ENCODE measurements around the gene MGAT4B.

- TF ChIP-seq, protein P1, sequence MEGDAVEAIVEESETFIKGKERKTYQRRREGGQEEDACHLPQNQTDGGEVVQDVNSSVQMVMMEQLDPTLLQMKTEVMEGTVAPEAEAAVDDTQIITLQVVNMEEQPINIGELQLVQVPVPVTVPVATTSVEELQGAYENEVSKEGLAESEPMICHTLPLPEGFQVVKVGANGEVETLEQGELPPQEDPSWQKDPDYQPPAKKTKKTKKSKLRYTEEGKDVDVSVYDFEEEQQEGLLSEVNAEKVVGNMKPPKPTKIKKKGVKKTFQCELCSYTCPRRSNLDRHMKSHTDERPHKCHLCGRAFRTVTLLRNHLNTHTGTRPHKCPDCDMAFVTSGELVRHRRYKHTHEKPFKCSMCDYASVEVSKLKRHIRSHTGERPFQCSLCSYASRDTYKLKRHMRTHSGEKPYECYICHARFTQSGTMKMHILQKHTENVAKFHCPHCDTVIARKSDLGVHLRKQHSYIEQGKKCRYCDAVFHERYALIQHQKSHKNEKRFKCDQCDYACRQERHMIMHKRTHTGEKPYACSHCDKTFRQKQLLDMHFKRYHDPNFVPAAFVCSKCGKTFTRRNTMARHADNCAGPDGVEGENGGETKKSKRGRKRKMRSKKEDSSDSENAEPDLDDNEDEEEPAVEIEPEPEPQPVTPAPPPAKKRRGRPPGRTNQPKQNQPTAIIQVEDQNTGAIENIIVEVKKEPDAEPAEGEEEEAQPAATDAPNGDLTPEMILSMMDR (IDR thresholded peaks at IDR 0.05): no peak
- no peak for TF ChIP-seq POLR2AphosphoS5 (IDR thresholded peaks at IDR 0.05; ENCODE audit: low read depth, low read length)
These were observed 52.7 kb downstream of the MGAT4B start for GRCh38 chr5:179753971-179754370.

Measured in Panc1 (cell line).